ENCODE measurements around the gene BCAS3.

Gene BCAS3

DNA sequence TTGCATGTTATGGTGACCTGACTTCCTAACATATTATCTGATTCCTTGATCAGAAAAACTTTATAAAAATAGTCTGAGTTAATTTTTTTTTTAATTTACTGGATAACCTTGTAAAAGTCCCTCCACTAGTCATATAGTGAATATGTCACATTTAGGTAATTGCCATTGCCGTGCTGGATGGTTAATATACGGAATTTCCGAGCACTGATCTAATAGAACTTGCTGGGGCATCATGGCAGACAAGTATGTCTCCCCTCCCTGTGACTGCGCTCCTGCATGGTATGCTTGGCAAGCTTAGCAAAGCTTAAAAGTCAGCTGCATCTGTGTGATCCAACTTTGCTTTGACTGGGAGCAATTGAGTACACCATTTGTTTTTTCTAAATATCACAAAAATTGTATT, 482.6 kb downstream of the BCAS3 start:
- TF ChIP-seq, protein P1, sequence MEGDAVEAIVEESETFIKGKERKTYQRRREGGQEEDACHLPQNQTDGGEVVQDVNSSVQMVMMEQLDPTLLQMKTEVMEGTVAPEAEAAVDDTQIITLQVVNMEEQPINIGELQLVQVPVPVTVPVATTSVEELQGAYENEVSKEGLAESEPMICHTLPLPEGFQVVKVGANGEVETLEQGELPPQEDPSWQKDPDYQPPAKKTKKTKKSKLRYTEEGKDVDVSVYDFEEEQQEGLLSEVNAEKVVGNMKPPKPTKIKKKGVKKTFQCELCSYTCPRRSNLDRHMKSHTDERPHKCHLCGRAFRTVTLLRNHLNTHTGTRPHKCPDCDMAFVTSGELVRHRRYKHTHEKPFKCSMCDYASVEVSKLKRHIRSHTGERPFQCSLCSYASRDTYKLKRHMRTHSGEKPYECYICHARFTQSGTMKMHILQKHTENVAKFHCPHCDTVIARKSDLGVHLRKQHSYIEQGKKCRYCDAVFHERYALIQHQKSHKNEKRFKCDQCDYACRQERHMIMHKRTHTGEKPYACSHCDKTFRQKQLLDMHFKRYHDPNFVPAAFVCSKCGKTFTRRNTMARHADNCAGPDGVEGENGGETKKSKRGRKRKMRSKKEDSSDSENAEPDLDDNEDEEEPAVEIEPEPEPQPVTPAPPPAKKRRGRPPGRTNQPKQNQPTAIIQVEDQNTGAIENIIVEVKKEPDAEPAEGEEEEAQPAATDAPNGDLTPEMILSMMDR (IDR thresholded peaks at IDR 0.05; ENCODE audit: extremely low read depth, missing control alignments), result no peak
- no peak for DNase-seq (ENCODE audit: low spot score)

DNA sequence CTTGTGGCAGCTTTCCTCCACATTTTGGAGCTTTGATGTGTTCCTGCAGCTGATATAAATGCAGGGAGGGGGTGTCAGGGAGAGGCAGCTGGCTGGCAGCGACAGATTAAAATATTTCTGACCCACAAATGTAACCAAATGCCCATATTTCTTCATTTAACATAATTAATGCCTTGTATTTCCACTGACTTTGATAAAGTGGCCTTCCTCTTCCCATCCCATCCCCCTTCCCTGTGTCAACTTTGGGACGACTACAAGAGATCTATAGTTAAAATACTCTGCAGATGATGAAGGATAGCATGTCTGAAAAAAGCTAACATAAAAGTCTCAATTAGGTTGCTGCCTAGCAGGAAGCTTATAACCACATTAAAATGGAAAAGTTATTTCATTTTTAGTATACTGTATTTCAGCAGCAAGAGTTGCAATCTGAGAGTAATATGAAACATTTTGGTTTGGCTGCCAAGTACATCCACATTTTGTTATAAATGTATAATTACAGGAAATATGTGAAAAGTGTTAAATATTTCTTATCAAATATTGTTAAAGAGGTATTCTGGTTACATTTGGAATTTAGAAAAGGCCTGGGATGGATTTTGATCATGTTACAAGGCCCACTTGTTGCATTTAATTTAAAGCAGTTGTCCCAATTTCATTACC, 483.3 kb downstream of the BCAS3 start:
- no peak for DNase-seq (ENCODE audit: low spot score)
- TF ChIP-seq, protein P1 (IDR thresholded peaks at IDR 0.05; ENCODE audit: extremely low read depth, missing control alignments), result no peak

DNA sequence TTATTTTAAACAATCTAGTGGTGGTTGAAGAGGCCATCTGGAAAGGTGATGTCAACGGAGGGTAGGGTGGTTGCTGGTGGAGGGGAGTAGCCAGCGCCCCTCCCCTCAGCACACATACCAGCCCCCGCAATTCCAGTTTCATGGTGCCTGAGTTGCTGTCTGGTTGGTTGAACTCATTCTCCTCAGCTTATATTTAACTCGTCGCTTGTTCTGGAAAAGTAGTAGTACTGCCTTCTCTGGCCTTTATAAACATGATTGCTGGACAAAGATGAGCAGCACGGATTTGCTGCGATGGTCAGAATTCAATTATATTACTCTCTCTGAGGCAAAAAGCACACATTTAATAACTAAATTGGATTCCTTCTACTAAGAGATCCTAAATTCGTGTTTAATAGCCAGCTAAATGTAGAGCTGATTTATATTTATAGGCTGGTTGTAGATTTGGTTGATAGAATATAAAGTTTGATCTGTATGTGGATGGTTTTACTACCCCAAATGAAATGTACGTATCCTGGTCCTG, 484.0 kb downstream of the BCAS3 start:
- DNase-seq (ENCODE audit: low spot score), result no peak
- TF ChIP-seq, protein P1 (IDR thresholded peaks at IDR 0.05; ENCODE audit: extremely low read depth, missing control alignments), result no peak

DNA sequence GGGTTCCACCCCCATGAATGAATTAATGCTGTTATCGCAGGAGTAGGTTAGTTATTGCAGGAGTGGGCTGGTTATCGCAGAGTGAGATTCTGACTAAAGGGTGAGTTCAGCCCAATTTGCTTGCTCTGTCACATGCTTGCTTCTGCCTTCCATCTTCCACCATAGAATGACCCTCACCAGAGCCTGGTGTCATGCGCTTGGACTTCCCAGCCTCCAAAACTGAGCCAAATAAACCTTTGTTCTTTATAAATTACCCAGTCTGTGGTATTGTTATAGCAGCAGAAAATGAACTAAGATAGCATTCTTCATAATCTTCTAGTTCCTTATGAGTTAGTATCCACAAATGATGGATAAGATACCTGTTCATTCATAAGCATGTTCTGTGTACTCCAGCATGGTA, 486.9 kb downstream of the BCAS3 start:
- TF ChIP-seq, protein P1 (IDR thresholded peaks at IDR 0.05; ENCODE audit: extremely low read depth, missing control alignments), result no peak
- DNase-seq (ENCODE audit: low spot score), result no peak

DNA sequence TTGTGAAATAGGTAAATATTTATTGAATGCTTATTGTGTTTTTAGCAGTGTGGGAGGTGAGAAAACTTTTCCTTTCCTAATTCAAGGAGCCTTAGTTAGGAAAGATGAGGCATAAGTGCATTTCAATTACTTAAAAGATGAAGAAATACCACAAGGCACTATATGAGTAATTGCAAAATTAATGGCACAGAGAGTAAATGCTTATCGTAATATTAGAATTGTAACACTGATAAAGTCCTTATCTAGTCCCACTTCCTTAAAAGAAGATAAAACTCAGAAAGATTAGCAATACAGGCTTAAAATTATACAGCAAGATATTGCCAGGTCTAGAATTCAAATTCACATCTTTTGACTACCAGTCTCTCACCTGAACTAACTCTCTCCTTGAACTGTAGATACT, 489.4 kb downstream of the BCAS3 start:
- TF ChIP-seq, protein P1 (IDR thresholded peaks at IDR 0.05; ENCODE audit: extremely low read depth, missing control alignments), result no peak
- no peak for DNase-seq (ENCODE audit: low spot score)

DNA sequence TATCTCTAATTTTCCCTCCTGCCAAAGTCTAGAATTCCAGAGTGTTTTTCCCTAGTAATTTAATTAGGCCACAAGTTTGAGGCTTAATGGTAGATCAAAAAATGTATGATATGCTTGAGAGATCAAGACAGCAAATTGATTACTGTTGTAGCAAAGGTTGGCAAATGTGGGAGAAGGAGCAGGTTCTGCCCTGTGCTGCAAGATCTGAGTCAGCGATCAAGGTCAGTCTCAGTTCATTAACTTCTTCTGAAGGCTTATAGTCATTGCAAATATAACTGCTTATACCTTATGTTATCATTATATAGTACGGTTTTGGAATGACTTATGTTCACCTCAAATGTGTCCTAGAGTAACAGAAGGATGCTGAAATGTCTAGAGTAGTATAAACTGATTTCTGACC, 490.9 kb downstream of the BCAS3 start:
- no peak for DNase-seq (ENCODE audit: low spot score)
- TF ChIP-seq, protein P1 (IDR thresholded peaks at IDR 0.05; ENCODE audit: extremely low read depth, missing control alignments), result no peak

DNA sequence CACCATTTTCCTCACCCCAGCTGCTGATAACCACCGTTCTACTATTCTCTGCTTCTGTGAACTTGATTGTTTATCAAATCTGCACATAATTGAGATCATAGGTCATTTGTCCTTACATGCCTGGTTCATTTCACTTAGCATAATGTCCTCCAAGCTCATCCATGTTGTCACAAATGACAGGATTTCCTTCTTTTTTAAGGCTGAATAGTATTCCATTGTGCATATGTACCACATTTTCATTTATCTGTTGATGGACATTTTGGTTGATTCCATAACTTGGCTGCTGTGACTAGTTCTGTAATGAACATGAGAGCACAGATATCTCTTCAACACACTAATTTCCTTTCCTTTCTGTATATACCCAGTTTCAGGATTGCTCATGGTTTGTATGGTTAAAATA, 496.7 kb downstream of the BCAS3 start:
- DNase-seq (ENCODE audit: low spot score), result no peak
- TF ChIP-seq, protein P1 (IDR thresholded peaks at IDR 0.05; ENCODE audit: extremely low read depth, missing control alignments), result no peak

All from GM20000 (cell line).